IMR-90 (cell line): ENCODE measurements around the gene AOPEP. TPM values are rescaled to one million over a fixed set of nuclear protein-coding genes. Genes with fewer than 3 reads are reported as not detected.

Source experiments
- ATAC-seq: fragments of 200-7000 bp; cut with Tn5 transposase; 2 replicates; pipeline ENCODE4 v1.9.1; 2020; ENCODE audit warnings: low read depth, mild to moderate bottlenecking, moderate library complexity
- BruUV-seq: library from RNA; stranded (reverse); fragments of 400-500 nt; replicated peaks from 2 replicates; lab custom pipeline; 2021; lab: Mats Ljungman, UMichigan
- CTCF ChIA-PET: fragments of 300-600 bp; formaldehyde crosslinking; extraction: SDS; loops from one replicate; lab custom pipeline; 2021; ENCODE audit warnings: antibody characterized with exemption; lab: Yijun Ruan, JAX
- POLR2A ChIA-PET: fragments of 300-600 bp; sonication (Branson Sonifier 250); formaldehyde crosslinking; loops from one replicate; lab custom pipeline; 2022; ENCODE audit warnings: antibody characterized with exemption; ENCODE audit not compliant: unreplicated experiment; lab: Charles Lee
- DNase-seq: peaks from one replicate; pipeline ENCODE4 v3.0.0; 2013
- H2AFZ ChIP-seq: replicated peaks from 2 replicates; pipeline ENCODE3; 2013; ENCODE audit warnings: low read length, mild to moderate bottlenecking; ENCODE audit not compliant: poor library complexity
- H2AK5ac ChIP-seq: 2 replicates; pipeline ENCODE4 v1.6.1; 2013; ENCODE audit warnings: low read depth, low read length, inconsistent platforms
- H2AK9ac ChIP-seq: replicated peaks from 2 replicates; pipeline ENCODE3; 2013; ENCODE audit warnings: mild to moderate bottlenecking, low read depth, low read length, moderate library complexity; ENCODE audit not compliant: poor library complexity
- H2BK120ac ChIP-seq: 2 replicates; pipeline ENCODE4 v1.6.1; 2013; ENCODE audit warnings: low read depth, low read length, inconsistent platforms
- H2BK15ac ChIP-seq: 3 replicates; pipeline ENCODE4 v1.6.1; 2013; ENCODE audit warnings: low read depth, low read length, inconsistent platforms
- H2BK20ac ChIP-seq: 2 replicates; pipeline ENCODE4 v1.6.1; 2013; ENCODE audit warnings: low read depth, mild to moderate bottlenecking, inconsistent platforms, low read length, moderate library complexity
- H2BK5ac ChIP-seq: 2 replicates; pipeline ENCODE4 v1.6.1; 2013; ENCODE audit warnings: mild to moderate bottlenecking, low read depth, low read length, inconsistent platforms; ENCODE audit not compliant: poor library complexity, severe bottlenecking
- H3K14ac ChIP-seq: replicated peaks from 2 replicates; pipeline ENCODE4 v1.6.1; 2013; ENCODE audit warnings: low read depth, low read length, inconsistent platforms
- H3K18ac ChIP-seq: 2 replicates; pipeline ENCODE4 v1.6.1; 2013; ENCODE audit warnings: low read depth, low read length, control low read depth
- H3K23ac ChIP-seq: 2 replicates; pipeline ENCODE4 v1.6.1; 2013; ENCODE audit warnings: low read depth, low read length, inconsistent platforms
- H3K27ac ChIP-seq: 2 replicates; pipeline ENCODE4 v1.5.1; 2013; ENCODE audit warnings: mild to moderate bottlenecking, control low read depth, low read length; ENCODE audit not compliant: insufficient read depth
- H3K27me3 ChIP-seq: 2 replicates; pipeline ENCODE4 v1.6.1; 2013; ENCODE audit warnings: low read length; ENCODE audit not compliant: control insufficient read depth, insufficient read depth
- H3K36me3 ChIP-seq: 2 replicates; pipeline ENCODE4 v1.6.1; 2013; ENCODE audit warnings: low read length, mixed read lengths; ENCODE audit not compliant: control insufficient read depth, insufficient read depth
- H3K4ac ChIP-seq: 2 replicates; pipeline ENCODE4 v1.6.1; 2013; ENCODE audit warnings: low read depth, low read length, inconsistent platforms
- H3K4me1 ChIP-seq: 2 replicates; pipeline ENCODE4 v1.6.1; 2013; ENCODE audit warnings: low read length, mixed read lengths; ENCODE audit not compliant: control insufficient read depth, insufficient read depth
- H3K4me2 ChIP-seq: 2 replicates; pipeline ENCODE4 v1.6.1; 2013; ENCODE audit warnings: low read depth, mild to moderate bottlenecking, control low read depth, low read length, moderate library complexity
- H3K4me3 ChIP-seq: 2 replicates; pipeline ENCODE4 v1.5.1; 2013; ENCODE audit warnings: low read depth, mild to moderate bottlenecking, control low read depth, low read length, moderate library complexity; ENCODE audit not compliant: insufficient read depth
- H3K56ac ChIP-seq: 2 replicates; pipeline ENCODE4 v1.6.1; 2013; ENCODE audit warnings: low read length, inconsistent platforms; ENCODE audit not compliant: insufficient read depth; ENCODE audit errors: extremely low read depth
- H3K79me1 ChIP-seq, 2 experiments: 2 replicates each; pipeline ENCODE4 v1.6.1; 2013; ENCODE audit warnings: low read length in 2 of 2, inconsistent platforms in 1 of 2, low read depth in 1 of 2
- H3K9ac ChIP-seq: 2 replicates; pipeline ENCODE4 v1.6.1; 2013; ENCODE audit warnings: low read depth, low read length, control low read depth
- H3K9me1 ChIP-seq: 2 replicates; pipeline ENCODE4 v1.6.1; 2013; ENCODE audit warnings: low read length, inconsistent platforms; ENCODE audit not compliant: insufficient read depth
- H3K9me3 ChIP-seq: 2 replicates; pipeline ENCODE4 v1.6.1; 2013; ENCODE audit warnings: low read length; ENCODE audit not compliant: control insufficient read depth, insufficient read depth
- H4K20me1 ChIP-seq: 2 replicates; pipeline ENCODE4 v1.6.1; 2013; ENCODE audit warnings: low read length, inconsistent platforms; ENCODE audit not compliant: insufficient read depth
- H4K5ac ChIP-seq: 2 replicates; pipeline ENCODE4 v1.6.1; 2013; ENCODE audit warnings: mild to moderate bottlenecking, low read depth, low read length, control low read depth
- H4K8ac ChIP-seq, 2 experiments: 2 replicates each; pipeline ENCODE4 v1.6.1; 2013; ENCODE audit warnings: low read depth in 2 of 2, low read length in 2 of 2, control low read depth in 1 of 2, inconsistent platforms in 1 of 2
- H4K91ac ChIP-seq: 2 replicates; pipeline ENCODE4 v1.6.1; 2013; ENCODE audit warnings: low read depth, low read length, inconsistent platforms; ENCODE audit not compliant: insufficient read depth
- BHLHE40 ChIP-seq: fragments of 150-350 bp; IDR thresholded peaks from 2 replicates; pipeline ENCODE4 v1.6.1; 2016; ENCODE audit warnings: mild to moderate bottlenecking, low read depth, low read length
- CEBPB ChIP-seq: IDR thresholded peaks from 2 replicates; pipeline ENCODE4 v1.6.1; 2012; ENCODE audit warnings: low read depth, low read length, improper control_type of control experiment
- CHD1 ChIP-seq: IDR thresholded peaks from 2 replicates; pipeline ENCODE4 v1.6.1; 2012; ENCODE audit warnings: low read depth, low read length, improper control_type of control experiment
- FOS ChIP-seq: fragments of 150-350 bp; IDR thresholded peaks from 2 replicates; pipeline ENCODE4 v1.6.1; 2016; ENCODE audit warnings: low read depth, low read length
- MAFK ChIP-seq: IDR thresholded peaks from 2 replicates; pipeline ENCODE4 v1.6.1; 2012; ENCODE audit warnings: low read depth, low read length, improper control_type of control experiment
- MAZ ChIP-seq: IDR thresholded peaks from 2 replicates; pipeline ENCODE4 v1.6.1; 2012; ENCODE audit warnings: low read depth, mild to moderate bottlenecking, low read length, improper control_type of control experiment, moderate library complexity, borderline replicate concordance
- MXI1 ChIP-seq: IDR thresholded peaks from 2 replicates; pipeline ENCODE4 v1.6.1; 2012; ENCODE audit warnings: low read depth, mild to moderate bottlenecking, low read length, moderate library complexity, borderline replicate concordance
- NFE2L2 ChIP-seq: fragments of 150-350 bp; IDR thresholded peaks from 2 replicates; pipeline ENCODE4 v1.6.1; 2016; ENCODE audit warnings: low read depth, mild to moderate bottlenecking, low read length
- POLR2A ChIP-seq: IDR thresholded peaks from 2 replicates; pipeline ENCODE4 v1.6.1; 2012; ENCODE audit warnings: mild to moderate bottlenecking, low read depth, low read length
- RAD21 ChIP-seq: IDR thresholded peaks from 2 replicates; pipeline ENCODE4 v1.6.1; 2012; ENCODE audit warnings: low read length, improper control_type of control experiment
- RCOR1 ChIP-seq: IDR thresholded peaks from 2 replicates; pipeline ENCODE4 v1.6.1; 2012; ENCODE audit warnings: mild to moderate bottlenecking, low read length, improper control_type of control experiment; ENCODE audit not compliant: insufficient replicate concordance
- RFX5 ChIP-seq: IDR thresholded peaks from 2 replicates; pipeline ENCODE4 v1.8.0; 2012; ENCODE audit warnings: low read depth, mild to moderate bottlenecking, low read length, moderate library complexity
- SMC3 ChIP-seq: fragments of 150-350 bp; IDR thresholded peaks from 2 replicates; pipeline ENCODE4 v1.6.1; 2016; ENCODE audit warnings: low read depth, mild to moderate bottlenecking, antibody characterized with exemption, low read length, moderate library complexity
- WGBS, 2 experiments: methylation state at CpG; one replicate each; pipeline versions ENCODE4 v1.1.5 to v1.1.7; 2013; ENCODE audit warnings: missing lambda C conversion rate in 2 of 2; ENCODE audit not compliant: insufficient read length in 1 of 2; ENCODE audit errors: extremely low coverage in 2 of 2; 5-methylcytosine and 5-hydroxymethylcytosine counted together
- dilution Hi-C: fragments of 300-500 bp; cut with HindIII; formaldehyde crosslinking; loops from one replicate; pipeline ENCODE4 v1.14.3; 2018; ENCODE audit warnings: low sequenced_read_pairs; ENCODE audit not compliant: unreplicated experiment
- in situ Hi-C: fragments of 300-500 bp; cut with MboI; formaldehyde crosslinking; loops from 3 replicates; pipeline ENCODE4 v1.14.3; 2019; ENCODE audit warnings: low sequenced_read_pairs, inconsistent platforms, mixed read lengths
- intact Hi-C: fragments of 100-400 bp; cut with micrococcal nuclease; formaldehyde crosslinking; loops from 2 replicates; pipeline ENCODE4 v1.10.0; 2022
- polyA plus RNA-seq, 3 experiments: library from polyadenylated mRNA; depleted of rRNA; stranded (reverse); fragments of >200 nt; gene quantifications; 2 replicates each; pipeline ENCODE4 v1.2.3, GENCODE V29; 2012; ENCODE audit warnings: low replicate concordance in 1 of 3
- total RNA-seq: library from RNA; depleted of rRNA; stranded (reverse); fragments of >200 nt; gene quantifications from 2 replicates; pipeline ENCODE4 v1.2.3, GENCODE V29; 2012
- TF ChIP-seq, protein P1 (sequence below): fragments of 150-350 bp; IDR thresholded peaks from 2 replicates; pipeline ENCODE4 v1.6.1; 2017; ENCODE audit warnings: mild to moderate bottlenecking, antibody characterized with exemption, low read length, low read depth
- TF ChIP-seq, protein P2 (sequence below): conservative IDR thresholded peaks from 2 replicates; pipeline ENCODE4 v1.5.1; 2012; ENCODE audit warnings: mild to moderate bottlenecking, low read depth, low read length, improper control_type of control experiment
- TF ChIP-seq, protein P3 (sequence below): fragments of 150-350 bp; IDR thresholded peaks from 2 replicates; pipeline ENCODE4 v1.6.1; 2016; ENCODE audit warnings: low read depth, mild to moderate bottlenecking, low read length, moderate library complexity, borderline replicate concordance

Gene AOPEP
- total and polyA plus RNA-seq, 2 of the 4 experiments (the other 2 are of a cell fraction) = 34.9 to 38.7 TPM

DNA sequence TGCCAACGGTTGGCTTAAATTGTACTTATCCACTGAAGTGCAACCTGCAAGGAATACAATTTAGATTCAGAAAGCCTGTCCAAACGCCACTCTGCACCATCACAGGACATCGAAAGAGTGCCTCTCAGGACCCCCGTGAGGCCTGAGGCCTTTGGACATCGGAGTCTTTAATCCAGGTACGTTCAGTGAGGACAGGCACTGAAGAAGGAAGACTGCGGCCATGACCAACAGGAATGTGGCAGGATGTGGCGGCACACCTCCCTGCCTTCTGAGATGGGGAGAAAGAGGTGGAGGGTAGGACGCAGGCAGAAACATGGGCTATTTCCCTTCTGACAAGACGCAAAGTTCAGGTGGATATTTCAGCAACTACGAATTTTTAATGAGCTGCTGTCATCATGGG is 385.2 kb downstream of the AOPEP start:
- Histone ChIP-seq H4K20me1 (no peaks in the 10 kb centered on the region), H4K8ac (no peak overlapping the region), H2BK15ac (no peak overlapping the region), H3K36me3 (peaks cover 24% of the 10 kb centered on the region), H2BK120ac (no peak overlapping the region), H3K79me1 (0 out of 4 replicates have a peak, but pooled peaks cover 0 to 4% of the 10 kb centered on the region in 2 experiments), H3K27me3 (no peaks in the 10 kb centered on the region), H2AFZ (no peak overlapping the region), H2AK9ac (no peak overlapping the region), H3K56ac (no peak overlapping the region), H4K5ac (no peak overlapping the region), H3K4me2 (no peak overlapping the region), H3K4me3 (no peak overlapping the region), H2BK5ac (no peak overlapping the region), H3K14ac (no peak overlapping the region), H3K4ac (no peak overlapping the region), H4K91ac (no peak overlapping the region), H3K9me3 (no peaks in the 10 kb centered on the region), H3K9ac (no peak overlapping the region), H3K27ac (no peak overlapping the region), H2AK5ac (no peak overlapping the region), H2BK20ac (no peak overlapping the region), H3K4me1 (peaks cover 5% of the 10 kb centered on the region; the same call in 1 of the 2 replicates), H3K18ac (no peak overlapping the region), H3K23ac (no peak overlapping the region), H3K9me1 (peaks cover 12% of the 10 kb centered on the region)
- ChIA-PET POLR2A (no interaction called here), CTCF (no interaction called here)
- TF ChIP-seq RAD21 (no peak), MXI1 (no peak), MAFK (no peak), RCOR1 (no peak), CEBPB (no peak), SMC3 (no peak), RFX5 (no peak), NFE2L2 (no peak), MAZ (no peak), FOS (no peak), CHD1 (no peak), BHLHE40 (no peak), POLR2A (no peak)
- TF ChIP-seq, protein P1, sequence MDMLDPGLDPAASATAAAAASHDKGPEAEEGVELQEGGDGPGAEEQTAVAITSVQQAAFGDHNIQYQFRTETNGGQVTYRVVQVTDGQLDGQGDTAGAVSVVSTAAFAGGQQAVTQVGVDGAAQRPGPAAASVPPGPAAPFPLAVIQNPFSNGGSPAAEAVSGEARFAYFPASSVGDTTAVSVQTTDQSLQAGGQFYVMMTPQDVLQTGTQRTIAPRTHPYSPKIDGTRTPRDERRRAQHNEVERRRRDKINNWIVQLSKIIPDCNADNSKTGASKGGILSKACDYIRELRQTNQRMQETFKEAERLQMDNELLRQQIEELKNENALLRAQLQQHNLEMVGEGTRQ = no peak
- TF ChIP-seq, protein P2, sequence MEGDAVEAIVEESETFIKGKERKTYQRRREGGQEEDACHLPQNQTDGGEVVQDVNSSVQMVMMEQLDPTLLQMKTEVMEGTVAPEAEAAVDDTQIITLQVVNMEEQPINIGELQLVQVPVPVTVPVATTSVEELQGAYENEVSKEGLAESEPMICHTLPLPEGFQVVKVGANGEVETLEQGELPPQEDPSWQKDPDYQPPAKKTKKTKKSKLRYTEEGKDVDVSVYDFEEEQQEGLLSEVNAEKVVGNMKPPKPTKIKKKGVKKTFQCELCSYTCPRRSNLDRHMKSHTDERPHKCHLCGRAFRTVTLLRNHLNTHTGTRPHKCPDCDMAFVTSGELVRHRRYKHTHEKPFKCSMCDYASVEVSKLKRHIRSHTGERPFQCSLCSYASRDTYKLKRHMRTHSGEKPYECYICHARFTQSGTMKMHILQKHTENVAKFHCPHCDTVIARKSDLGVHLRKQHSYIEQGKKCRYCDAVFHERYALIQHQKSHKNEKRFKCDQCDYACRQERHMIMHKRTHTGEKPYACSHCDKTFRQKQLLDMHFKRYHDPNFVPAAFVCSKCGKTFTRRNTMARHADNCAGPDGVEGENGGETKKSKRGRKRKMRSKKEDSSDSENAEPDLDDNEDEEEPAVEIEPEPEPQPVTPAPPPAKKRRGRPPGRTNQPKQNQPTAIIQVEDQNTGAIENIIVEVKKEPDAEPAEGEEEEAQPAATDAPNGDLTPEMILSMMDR = no peak
- TF ChIP-seq, protein P3, sequence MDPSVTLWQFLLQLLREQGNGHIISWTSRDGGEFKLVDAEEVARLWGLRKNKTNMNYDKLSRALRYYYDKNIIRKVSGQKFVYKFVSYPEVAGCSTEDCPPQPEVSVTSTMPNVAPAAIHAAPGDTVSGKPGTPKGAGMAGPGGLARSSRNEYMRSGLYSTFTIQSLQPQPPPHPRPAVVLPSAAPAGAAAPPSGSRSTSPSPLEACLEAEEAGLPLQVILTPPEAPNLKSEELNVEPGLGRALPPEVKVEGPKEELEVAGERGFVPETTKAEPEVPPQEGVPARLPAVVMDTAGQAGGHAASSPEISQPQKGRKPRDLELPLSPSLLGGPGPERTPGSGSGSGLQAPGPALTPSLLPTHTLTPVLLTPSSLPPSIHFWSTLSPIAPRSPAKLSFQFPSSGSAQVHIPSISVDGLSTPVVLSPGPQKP = no peak
- intact Hi-C loops = no loop called here
- no TSS peak for BruUV-seq
- dilution Hi-C loops = no loop called here
- in situ Hi-C loops = no loop called here
- no peak for DNase-seq
- WGBS, 2 experiments = 98% methylated on average over 6 of the region's 11 CpGs; no CpG with 5 or more reads in 1 of the 2 experiments
- no peak for ATAC-seq
